ENCODE measurements around the gene GPATCH2. TPM values are rescaled to one million over a fixed set of nuclear protein-coding genes. Genes with fewer than 3 reads are reported as not detected.
"Not testable (repeated sequence)": the region's sequence is repeated elsewhere in the genome, so short reads cannot be mapped to it uniquely, and the experiment has no call there.

The GPATCH2 gene
- total RNA-seq, 1 donor from 2014 or later, result 15.0 TPM

DNA sequence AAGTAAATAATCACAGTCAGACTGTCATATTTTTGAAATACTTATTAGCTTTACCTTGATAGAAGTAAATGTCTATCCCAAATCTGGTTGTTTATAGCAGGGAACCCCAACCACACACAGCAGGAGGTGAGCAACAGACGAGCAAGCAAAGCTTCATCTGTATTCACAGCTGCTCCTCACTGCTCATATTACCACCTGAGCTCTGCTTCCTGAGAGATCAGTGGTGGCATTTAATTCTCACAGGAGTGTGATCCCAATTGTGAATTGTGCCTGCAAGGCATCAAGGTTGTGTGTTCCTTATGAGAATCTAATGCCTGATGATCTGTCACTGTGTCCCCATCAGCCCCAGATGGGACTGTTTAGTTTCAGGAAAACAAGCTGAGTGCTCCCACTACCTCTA is 104.3 kb downstream of the GPATCH2 start:
- DNase-seq (ENCODE audit: low read depth), result peak; percentile 18

DNA sequence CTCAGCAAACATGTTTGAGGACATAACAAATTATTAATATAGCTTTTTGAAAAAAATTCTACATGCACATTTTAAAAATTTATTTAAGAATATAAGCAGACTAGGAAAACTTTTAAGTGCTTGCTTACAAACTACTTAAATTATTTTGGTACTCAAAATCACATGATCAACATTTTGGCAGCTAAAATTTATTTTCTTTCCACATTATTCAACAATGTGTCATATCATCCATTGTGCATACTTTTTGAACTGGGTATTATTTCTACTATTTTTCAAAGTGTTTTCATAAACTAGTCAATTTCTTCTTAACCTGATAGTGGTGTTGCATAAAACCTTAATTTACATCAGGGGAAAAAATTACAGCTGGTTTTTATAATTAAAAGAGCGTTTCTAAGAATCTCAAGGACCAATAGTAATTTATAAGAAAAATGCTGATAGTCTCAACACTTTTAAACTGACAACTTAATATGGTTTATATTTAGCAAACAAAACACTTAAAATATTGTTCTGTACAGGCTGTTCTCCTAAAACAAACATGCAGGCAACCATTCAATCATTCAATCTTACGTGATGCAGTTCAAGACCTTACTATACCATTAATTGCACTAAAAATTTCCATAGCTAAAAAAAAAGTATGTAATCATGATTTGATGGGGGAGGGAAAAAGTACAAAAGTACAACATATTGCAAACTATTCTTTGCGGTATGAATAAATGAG is 105.0 kb downstream of the GPATCH2 start:
- peak; percentile 18 for DNase-seq (ENCODE audit: low read depth)

DNA sequence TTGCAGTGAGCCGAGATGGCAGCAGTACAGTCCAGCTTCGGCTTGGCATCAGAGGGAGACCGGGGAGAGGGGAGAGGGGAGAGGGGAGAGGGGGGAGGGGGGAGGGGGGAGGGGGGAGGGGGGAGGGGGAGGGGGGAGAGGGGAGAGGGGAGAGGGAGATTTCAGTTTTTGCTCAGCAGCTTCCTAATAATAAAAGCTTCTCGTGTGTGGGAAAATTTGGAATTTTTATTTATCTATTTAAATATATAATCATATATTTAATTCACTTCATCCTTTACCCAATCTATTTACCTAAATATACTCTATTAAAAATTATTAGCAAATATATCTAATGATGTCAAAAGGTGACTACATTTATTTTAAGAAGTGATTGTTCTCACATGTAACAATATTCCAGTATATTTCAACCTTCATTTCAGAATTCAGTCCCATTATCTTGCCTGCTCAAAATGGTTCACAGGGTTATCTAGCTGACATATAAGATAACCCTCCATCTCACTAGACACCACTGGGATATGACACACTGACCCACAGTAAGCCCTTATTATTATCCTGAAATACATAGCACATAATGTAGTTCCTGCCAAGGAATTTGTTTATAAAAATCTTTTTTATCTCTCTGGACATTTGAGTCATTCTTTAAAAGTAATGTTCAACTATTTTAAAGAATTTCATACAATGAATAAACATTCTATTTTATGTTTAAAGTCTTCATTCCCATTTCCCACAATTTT is 105.9 kb downstream of the GPATCH2 start:
- no peak for DNase-seq (ENCODE audit: low read depth)

DNA sequence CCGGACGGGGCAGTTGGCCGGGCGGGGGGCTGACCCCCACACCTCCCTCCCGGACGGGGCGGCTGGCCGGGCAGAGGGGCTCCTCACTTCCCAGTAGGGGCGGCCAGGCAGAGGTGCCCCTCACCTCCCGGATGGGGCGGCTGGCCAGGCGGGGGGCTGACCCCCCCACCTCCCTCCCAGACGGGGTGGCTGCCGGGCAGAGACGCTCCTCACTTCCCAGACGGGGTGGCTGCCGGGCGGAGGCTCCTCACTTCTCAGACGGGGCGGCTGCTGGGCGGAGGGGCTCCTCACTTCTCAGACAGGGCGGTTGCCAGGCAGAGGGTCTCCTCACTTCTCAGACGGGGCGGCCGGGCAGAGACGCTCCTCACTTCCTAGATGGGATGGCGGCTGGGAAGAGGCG is 107.0 kb downstream of the GPATCH2 start:
- DNase-seq (ENCODE audit: low read depth), result not testable (repeated sequence)

DNA sequence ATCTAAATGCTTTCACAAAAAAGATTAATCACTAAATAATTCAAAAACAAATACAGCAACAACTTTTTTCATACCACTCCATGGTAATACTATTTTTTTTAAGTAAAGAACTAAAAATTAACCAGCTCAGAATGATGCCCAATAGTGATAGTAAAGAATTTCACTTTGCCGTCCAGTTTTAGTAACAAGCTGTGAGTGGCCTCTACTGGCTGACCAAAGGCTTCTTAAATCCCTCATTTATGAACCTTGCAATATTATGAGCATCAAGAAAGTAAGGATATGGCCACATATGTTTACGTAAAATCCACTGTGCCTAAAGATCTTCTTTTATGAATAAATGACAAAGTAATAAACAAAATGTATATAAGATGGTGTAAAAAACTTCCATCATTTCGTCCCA is 108.6 kb downstream of the GPATCH2 start:
- DNase-seq (ENCODE audit: low read depth), result no peak

DNA sequence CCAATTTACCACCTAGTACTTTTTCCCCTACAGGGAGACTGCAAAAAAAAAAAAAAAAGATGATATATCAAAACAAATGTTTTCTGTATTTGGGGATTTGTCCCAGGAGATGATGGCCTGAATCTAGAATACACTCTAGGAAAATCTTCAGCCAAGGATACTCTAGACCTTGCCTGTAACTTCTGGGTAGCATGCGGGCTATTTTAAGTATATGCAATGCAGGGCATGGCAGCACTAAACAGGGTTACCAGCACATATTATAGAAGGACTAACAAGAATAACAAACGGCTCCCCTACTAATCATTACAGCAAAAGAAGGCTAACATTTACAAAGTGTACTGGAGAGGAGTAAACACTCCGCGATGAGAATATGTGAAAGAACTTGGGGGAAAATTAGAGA is 109.6 kb downstream of the GPATCH2 start:
- DNase-seq (ENCODE audit: low read depth), result no peak

DNA sequence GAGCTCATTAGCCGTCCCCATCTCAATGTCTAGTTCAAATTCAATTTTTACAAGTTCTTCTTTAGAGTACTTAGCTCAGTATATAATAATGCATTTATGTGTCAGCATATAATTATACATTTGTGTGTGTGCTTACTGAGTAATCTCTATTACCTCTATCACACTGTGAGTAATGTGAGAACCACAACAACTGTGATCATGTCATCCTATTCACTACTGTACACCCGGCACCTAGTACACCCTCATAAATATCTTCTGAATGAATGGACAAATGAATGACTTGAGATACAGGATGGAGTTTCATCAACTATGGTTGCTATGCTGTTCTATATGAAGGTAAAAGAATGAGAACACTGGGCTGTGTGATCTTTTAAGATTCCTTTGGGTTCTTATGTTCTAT is 124.0 kb downstream of the GPATCH2 start:
- peak; percentile 26 for DNase-seq (ENCODE audit: low read depth)

DNA sequence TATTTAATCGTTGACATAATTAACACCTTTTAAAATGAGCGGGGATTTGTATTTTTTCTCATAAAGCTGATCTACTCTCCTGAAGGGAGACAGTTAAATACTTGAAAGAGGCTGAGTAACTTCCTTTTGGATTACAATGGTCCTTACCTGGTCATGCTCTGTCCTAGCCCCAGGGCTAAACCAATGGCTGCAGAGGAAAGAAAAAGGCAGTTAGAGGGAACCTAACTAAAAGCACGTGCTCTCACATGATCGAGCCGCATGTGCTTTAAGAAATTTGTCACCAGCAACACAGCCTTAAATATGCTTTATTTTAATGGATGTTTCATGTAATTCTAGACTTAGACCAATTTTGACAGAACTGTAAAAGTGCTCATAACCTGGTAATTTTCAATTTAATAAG is 132.7 kb downstream of the GPATCH2 start:
- no peak for DNase-seq (ENCODE audit: low read depth)

DNA sequence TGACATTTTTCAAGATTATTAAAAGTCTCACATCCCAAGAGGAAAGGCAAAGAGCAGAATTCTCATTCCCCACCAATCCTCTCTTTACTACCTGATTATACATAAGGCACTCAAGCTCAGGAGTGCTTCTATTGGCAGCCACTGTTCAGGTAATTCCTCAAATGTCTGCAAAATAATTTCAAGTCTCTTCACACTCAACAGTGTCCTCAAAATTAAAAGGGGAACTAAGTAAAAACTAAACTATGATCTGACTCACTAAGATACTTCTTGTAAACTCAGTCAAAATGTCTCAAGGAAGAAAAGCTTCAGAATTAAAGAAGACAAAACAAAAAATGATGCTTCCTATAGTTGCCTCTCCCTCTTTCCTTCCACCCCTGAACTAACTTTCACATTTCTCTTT is 135.6 kb downstream of the GPATCH2 start:
- DNase-seq (ENCODE audit: low read depth), result no peak

DNA sequence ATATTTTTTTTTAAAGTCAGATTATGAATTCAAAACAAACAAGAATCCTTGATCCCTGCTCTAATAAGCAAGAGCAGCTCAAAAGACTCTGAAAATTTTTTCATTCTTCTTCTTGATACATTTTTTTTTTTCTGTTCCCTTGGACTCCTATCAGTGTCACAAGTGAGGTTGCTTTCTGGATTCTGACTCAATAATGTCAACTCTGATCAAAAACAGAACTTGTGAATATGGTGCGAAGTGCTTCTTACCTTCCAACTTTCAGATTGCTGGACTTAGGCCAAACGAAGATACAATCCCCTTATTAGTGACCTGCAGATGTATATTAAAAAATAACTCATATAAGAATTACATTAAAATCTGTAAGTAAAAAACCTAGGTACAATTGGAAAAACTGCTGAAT is 136.1 kb downstream of the GPATCH2 start:
- DNase-seq (ENCODE audit: low read depth), result no peak

DNA sequence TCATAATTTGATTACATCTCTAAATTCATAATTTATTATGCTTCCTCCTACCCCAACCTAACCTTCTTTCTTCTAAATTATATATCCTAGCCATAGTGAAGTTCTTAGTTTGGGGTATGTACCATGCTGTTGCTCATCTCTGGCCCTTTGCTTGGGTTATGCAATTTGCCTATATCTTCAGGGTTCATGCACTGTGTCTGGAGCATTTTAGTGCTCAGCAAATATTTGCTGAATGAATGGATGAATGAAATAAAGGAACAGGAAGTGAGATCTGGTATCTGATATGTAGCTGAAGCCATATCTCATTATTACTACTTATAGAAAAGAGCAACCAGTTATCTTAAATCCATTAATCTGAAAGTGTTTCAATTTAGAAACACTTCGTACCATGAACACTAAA is 137.6 kb downstream of the GPATCH2 start:
- no peak for DNase-seq (ENCODE audit: low read depth)

DNA sequence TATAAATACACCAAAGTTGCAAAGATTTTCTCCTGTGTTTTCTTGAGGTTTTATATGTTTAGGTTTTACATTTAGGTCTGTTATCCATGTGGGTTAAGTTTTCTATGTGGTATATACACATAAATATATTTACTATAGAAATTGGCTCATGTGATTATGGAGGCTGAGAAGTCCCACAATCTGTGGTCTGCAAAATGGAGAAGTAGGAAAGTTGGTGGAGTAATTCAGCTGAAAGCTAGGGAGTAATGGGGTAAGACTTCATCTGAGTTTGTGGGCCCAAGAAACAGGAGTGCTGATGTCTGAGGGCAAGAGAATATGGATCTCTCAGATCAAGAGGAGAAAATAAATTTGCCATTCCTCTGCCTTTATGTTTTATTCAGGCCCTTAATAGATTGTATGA is 146.0 kb downstream of the GPATCH2 start:
- DNase-seq (ENCODE audit: low read depth), result no peak

DNA sequence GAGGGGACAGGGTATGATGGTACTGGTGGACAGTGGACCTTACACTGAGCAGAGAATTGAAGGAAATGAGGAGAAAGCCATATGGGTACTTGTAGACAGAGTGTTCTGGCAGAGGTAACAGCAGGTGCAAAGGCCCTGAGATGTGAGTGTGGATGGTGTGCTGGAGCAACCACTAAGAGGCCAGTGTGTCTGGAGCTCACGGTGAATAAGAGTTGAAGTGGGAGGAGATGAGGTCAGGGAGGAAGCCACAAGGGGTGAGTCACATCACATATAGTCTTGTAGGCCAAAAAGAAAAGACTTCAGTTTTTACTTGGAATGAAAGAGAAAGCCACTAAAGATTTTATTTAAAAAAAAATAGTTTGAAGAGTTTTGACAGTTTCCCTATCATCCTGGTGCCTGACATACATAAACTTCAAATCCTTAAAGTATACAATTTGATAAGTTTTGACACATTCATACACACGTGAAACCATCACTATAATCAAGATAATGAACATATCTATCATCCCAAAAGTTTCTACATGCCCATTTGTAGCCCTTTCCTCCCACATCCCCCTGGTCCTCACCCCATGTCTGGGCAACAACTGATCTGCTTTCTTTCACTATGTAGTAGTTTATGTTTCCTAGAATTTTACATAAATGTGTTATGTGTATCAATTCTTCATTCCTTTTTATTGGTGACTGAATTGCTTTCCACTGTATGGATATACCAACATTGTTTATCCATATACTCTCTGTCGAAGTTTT is 148.4 kb downstream of the GPATCH2 start:
- DNase-seq (ENCODE audit: low read depth), result peak; percentile 68

DNA sequence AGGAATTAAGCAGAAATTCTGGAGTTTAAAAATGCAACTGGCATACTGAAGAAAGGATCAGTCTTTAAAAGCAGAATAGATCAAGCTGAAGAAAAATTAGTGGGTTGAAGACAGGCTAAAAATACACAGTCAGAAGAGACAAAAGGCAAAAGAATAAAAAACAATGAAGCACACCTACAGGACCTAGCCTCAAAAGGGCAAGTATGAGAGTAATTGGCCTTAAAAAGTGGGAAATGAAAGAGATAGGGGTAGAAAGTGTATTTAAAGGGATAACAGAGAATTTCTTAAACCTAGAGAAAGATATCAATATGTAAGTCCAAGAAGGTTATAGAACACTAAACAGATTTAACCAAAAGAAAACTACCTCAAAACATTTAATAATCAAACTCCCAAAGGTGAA is 152.4 kb downstream of the GPATCH2 start:
- no peak for DNase-seq (ENCODE audit: low read depth)

DNA sequence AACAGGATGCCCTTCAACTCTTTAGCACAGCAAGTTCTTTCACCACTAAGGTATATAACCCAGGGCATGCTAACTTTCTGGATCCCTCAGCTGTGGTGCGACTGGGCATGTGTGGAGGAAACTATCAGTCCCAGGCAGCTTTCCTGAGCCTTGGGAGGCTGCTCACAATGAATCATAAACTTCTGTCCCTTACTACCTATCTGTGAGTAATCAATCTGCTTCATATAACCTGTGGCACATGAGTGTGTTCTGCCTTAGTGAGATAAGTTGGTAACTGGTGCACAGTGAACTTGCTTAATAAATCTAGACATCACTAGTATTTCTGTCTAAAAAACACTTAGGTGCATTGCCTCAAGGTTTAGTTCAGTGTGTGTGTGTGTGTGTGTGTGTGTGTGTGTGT is 158.0 kb downstream of the GPATCH2 start:
- DNase-seq (ENCODE audit: low read depth), result no peak

DNA sequence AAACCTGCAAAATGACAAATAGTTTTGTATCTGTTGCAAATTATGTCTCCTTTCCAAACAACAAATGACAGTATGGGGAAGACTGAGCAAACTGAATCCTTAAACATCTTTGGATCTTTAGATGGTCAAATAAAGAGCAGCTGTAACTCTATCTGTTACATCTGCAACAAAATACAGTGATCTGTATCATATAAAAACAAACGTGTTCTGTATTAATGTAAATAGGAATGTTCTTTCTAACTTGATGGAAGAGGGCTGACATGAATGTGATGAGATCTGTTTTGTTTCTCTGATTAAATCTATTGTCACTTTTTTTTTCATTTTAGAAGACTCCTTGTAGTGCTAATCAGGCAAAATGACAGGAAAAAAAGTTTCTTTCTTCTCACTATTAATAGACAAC is 159.5 kb downstream of the GPATCH2 start:
- DNase-seq (ENCODE audit: low read depth), result no peak

DNA sequence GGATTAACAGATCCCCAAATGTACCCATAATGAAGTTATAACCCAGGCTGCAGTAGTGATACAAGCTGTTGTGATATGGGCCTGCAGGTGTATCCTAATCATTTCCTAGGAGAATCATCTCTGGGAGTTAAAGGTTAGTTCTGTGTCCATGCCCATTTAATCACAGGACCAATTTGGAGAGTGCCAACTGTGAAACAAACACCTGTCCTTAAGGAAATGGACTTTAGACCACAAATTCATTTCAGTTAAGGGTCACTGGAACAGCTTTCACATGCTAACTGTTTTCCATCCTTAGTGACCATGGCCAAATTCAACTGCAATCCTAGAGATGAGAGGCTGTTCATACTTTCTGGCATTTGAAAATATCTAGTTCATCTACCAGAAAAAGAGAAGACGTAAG is 160.9 kb downstream of the GPATCH2 start:
- peak; percentile 43 for DNase-seq (ENCODE audit: low read depth)

DNA sequence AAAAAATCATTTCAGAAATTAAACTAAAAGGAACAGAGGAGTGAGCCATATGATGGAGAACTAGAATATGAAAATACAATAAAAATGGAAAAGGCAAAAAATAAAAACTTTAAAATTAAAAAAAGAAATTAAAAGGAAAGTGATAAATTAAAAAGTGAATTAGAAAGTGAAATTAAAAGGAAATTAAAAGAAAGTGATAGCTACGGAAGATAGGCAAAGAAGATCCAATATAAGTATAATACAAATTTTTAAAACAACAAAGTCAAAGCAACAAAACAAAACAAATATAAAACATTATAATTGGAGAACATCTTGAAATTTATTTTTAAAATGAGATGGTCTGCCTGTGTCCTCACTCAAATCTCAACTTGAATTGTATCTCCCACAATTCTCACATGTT is 165.8 kb downstream of the GPATCH2 start:
- DNase-seq (ENCODE audit: low read depth), result no peak

DNA sequence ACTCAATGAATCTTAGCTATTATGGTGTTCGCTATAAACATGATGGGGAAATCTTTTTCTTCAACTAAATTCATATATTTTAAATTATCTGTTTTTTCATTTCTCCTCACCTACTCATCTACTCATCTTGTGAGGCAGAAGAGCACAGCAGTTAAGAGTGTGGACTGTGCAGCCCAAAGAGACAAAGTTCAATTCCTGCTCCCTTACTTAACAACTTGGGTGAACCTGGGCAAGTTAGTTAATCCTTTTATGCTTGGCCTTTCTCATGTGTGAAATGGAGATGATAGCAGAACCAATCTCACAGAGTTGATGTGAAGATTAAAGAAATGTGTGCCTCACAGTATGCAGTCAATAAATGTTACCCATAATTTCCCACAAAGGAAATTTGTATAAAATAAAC is 168.2 kb downstream of the GPATCH2 start:
- DNase-seq (ENCODE audit: low read depth), result no peak

DNA sequence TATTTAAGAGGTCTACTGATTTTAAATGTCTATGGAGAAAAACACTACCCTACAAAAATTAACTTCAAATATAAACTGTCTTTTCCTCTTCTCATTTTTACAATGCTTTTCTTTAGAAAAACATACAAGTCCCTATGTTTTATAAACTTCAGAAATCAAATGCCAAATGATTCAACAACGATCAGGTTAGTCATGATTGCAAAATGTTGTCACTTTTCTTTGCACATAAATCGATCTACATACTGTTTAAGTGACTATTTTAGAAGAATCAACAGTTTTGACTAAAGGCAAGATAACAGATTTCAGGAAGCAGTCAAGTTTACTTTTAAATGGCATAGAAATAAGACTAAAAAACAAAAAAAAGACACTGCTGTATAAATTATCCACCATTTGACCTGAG is 168.7 kb downstream of the GPATCH2 start:
- DNase-seq (ENCODE audit: low read depth), result no peak

DNA sequence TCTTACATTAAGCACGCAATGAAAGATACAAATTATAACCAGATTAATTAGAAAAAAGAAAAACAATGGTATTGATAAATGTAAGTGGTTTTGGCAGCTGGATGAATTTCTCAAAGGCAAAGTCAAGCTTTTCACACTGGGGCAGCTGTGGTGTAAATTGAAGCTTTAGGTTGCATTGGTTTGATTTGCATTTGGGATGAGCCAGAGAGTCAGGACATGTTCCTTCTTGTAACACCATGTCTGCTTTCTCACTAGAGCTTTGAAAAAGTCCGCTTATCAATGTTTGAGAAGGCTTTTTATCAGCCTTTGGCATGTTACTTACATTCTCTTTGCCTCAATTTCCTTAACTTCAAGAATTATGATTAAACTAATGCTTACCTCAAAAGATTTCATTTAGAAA is 173.9 kb downstream of the GPATCH2 start:
- no peak for DNase-seq (ENCODE audit: low read depth)

DNA sequence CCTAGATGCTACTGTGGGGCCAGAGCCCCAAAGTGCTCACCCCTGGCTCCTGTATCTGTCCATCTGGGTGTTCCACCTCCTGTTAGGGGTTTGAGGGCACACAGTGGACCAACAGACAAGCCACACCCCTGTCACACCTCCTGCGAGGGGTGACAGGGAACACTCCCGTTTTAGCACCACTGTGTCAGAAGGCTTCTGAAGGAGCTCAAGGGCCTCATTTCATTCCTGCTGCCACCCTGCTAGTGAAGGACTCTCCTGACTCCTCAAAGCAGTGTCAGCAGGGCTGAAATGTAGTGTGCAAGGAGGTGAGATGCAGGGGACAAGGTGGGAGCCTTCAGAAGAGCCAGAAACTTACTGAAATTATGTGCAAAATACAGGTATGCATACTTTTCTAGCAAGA is 174.6 kb downstream of the GPATCH2 start:
- no peak for DNase-seq (ENCODE audit: low read depth)
